ENCODE measurements around the gene ACSL1. TPM values are rescaled to one million over a fixed set of nuclear protein-coding genes. Genes with fewer than 3 reads are reported as not detected.

Gene ACSL1
- total and polyA plus RNA-seq, 2 experiments from 2014 or later = 121 to 168 TPM

GRCh38 chr4:184854673-184855072 lies 28.9 kb upstream of the ACSL1 start:
- H3K4me3 ChIP-seq = no peak overlapping the region
- no peaks in the 10 kb centered on the region for H4K20me1 ChIP-seq (ENCODE audit: insufficient read depth, poor library complexity, severe bottlenecking)
- H3K4me2 ChIP-seq = no peak overlapping the region
- no peak overlapping the region for H2AFZ ChIP-seq
- H3K9me2 ChIP-seq (replicated peaks; ENCODE audit: insufficient read depth) = no peaks in the 10 kb centered on the region
- WGBS (ENCODE audit: low lambda C conversion rate, missing lambda C conversion rate) = 68% methylated on average over 6 of the region's 6 CpGs
- DNase-seq (ENCODE audit: low spot score) = no peak
- no peaks in the 10 kb centered on the region for H3K36me3 ChIP-seq (replicated peaks; ENCODE audit: insufficient read depth, low read depth)
- no peaks in the 10 kb centered on the region for H3K9me3 ChIP-seq (ENCODE audit: low read depth)
- no peaks in the 10 kb centered on the region for H3K4me1 ChIP-seq (ENCODE audit: insufficient read depth)
- TF ChIP-seq CTCF (IDR thresholded peaks at IDR 0.05; ENCODE audit: poor library complexity) (no peak), EZH2phosphoT487 (IDR thresholded peaks at IDR 0.05; ENCODE audit: low read depth, severe bottlenecking, unreplicated experiment) (no peak), EZH2 (IDR thresholded peaks at IDR 0.05; ENCODE audit: borderline replicate concordance) (no peak)
- no peaks in the 10 kb centered on the region for H3K79me2 ChIP-seq
- no peaks in the 10 kb centered on the region for H3K27me3 ChIP-seq
- H3K27ac ChIP-seq = no peak overlapping the region

- Histone ChIP-seq H3K27ac (no peak overlapping the region), H2AFZ (no peak overlapping the region), H3K4me3 (no peak overlapping the region), H4K20me1 (ENCODE audit: insufficient read depth, poor library complexity, severe bottlenecking) (no peaks in the 10 kb centered on the region), H3K4me2 (no peak overlapping the region), H3K27me3 (no peaks in the 10 kb centered on the region), H3K9me2 (replicated peaks; ENCODE audit: insufficient read depth) (no peaks in the 10 kb centered on the region), H3K79me2 (no peaks in the 10 kb centered on the region), H3K9me3 (ENCODE audit: low read depth) (no peaks in the 10 kb centered on the region), H3K4me1 (ENCODE audit: insufficient read depth) (no peaks in the 10 kb centered on the region), H3K36me3 (replicated peaks; ENCODE audit: insufficient read depth, low read depth) (no peaks in the 10 kb centered on the region)
- WGBS (ENCODE audit: low lambda C conversion rate, missing lambda C conversion rate) = 94% methylated on average over 9 of the region's 9 CpGs
- no peak for DNase-seq (ENCODE audit: low spot score)
- no peak for TF ChIP-seq EZH2 (IDR thresholded peaks at IDR 0.05; ENCODE audit: borderline replicate concordance)
- TF ChIP-seq CTCF (IDR thresholded peaks at IDR 0.05; ENCODE audit: poor library complexity) = no peak
- no peak for TF ChIP-seq EZH2phosphoT487 (IDR thresholded peaks at IDR 0.05; ENCODE audit: low read depth, severe bottlenecking, unreplicated experiment)
Observed at GRCh38 chr4:184853436-184853835, 27.7 kb upstream of the ACSL1 start.

GRCh38 chr4:184851886-184852285 lies 26.1 kb upstream of the ACSL1 start:
- Histone ChIP-seq H2AFZ (no peak overlapping the region), H3K27ac (no peak overlapping the region), H3K79me2 (no peaks in the 10 kb centered on the region), H3K9me2 (replicated peaks; ENCODE audit: insufficient read depth) (no peaks in the 10 kb centered on the region), H3K4me3 (no peak overlapping the region), H3K9me3 (ENCODE audit: low read depth) (no peaks in the 10 kb centered on the region), H3K4me1 (ENCODE audit: insufficient read depth) (no peaks in the 10 kb centered on the region), H3K36me3 (replicated peaks; ENCODE audit: insufficient read depth, low read depth) (no peaks in the 10 kb centered on the region), H3K4me2 (no peak overlapping the region), H3K27me3 (no peaks in the 10 kb centered on the region), H4K20me1 (ENCODE audit: insufficient read depth, poor library complexity, severe bottlenecking) (no peaks in the 10 kb centered on the region)
- TF ChIP-seq EZH2 (IDR thresholded peaks at IDR 0.05; ENCODE audit: borderline replicate concordance) = no peak
- TF ChIP-seq EZH2phosphoT487 (IDR thresholded peaks at IDR 0.05; ENCODE audit: low read depth, severe bottlenecking, unreplicated experiment) = no peak
- no peak for TF ChIP-seq CTCF (IDR thresholded peaks at IDR 0.05; ENCODE audit: poor library complexity)
- 0% methylated on average over 1 of the region's 1 CpG for whole genome bisulfite sequencing (ENCODE audit: low lambda C conversion rate, missing lambda C conversion rate)
- no peak for DNase-seq (ENCODE audit: low spot score)

GRCh38 chr4:184851200-184851541 lies 25.4 kb upstream of the ACSL1 start:
- no peak overlapping the region for H3K4me2 ChIP-seq
- H3K27ac ChIP-seq = no peak overlapping the region

More at GRCh38 chr4:184851200-184851541, 25.4 kb upstream of the ACSL1 start:
- TF ChIP-seq EZH2phosphoT487 (IDR thresholded peaks at IDR 0.05; ENCODE audit: low read depth, severe bottlenecking, unreplicated experiment) (no peak), CTCF (IDR thresholded peaks at IDR 0.05; ENCODE audit: poor library complexity) (no peak), EZH2 (IDR thresholded peaks at IDR 0.05; ENCODE audit: borderline replicate concordance) (no peak)
- Histone ChIP-seq H3K27me3 (no peaks in the 10 kb centered on the region), H3K4me3 (no peak overlapping the region), H3K4me1 (ENCODE audit: insufficient read depth) (no peaks in the 10 kb centered on the region), H3K9me3 (ENCODE audit: low read depth) (no peaks in the 10 kb centered on the region), H3K79me2 (no peaks in the 10 kb centered on the region), H2AFZ (no peak overlapping the region), H3K36me3 (replicated peaks; ENCODE audit: insufficient read depth, low read depth) (no peaks in the 10 kb centered on the region), H4K20me1 (ENCODE audit: insufficient read depth, poor library complexity, severe bottlenecking) (no peaks in the 10 kb centered on the region), H3K9me2 (replicated peaks; ENCODE audit: insufficient read depth) (no peaks in the 10 kb centered on the region)
- no peak for DNase-seq (ENCODE audit: low spot score)
- 72% methylated on average over 3 of the region's 3 CpGs for WGBS (ENCODE audit: low lambda C conversion rate, missing lambda C conversion rate)

Measured in hepatocyte (in vitro differentiated cells).